PFSK-1 (cell line): ENCODE data around the gene NOTUM.

Experiments used
- POLR2AphosphoS5 ChIP-seq: IDR thresholded peaks from 2 replicates; pipeline ENCODE4 v1.6.1; 2012; ENCODE audit warnings: low read depth, mild to moderate bottlenecking, control low read depth, low read length, moderate library complexity
- TF ChIP-seq, protein P1 (sequence below), 2 experiments: IDR thresholded peaks; 2 replicates each; pipeline versions ENCODE4 v1.6.1 to v1.8.0; 2011 to 2012; ENCODE audit warnings: low read depth in 2 of 2, low read length in 2 of 2, control low read depth in 1 of 2, inconsistent platforms in 1 of 2, mild to moderate bottlenecking in 1 of 2, moderate library complexity in 1 of 2; ENCODE audit not compliant: insufficient read depth in 1 of 2

DNA sequence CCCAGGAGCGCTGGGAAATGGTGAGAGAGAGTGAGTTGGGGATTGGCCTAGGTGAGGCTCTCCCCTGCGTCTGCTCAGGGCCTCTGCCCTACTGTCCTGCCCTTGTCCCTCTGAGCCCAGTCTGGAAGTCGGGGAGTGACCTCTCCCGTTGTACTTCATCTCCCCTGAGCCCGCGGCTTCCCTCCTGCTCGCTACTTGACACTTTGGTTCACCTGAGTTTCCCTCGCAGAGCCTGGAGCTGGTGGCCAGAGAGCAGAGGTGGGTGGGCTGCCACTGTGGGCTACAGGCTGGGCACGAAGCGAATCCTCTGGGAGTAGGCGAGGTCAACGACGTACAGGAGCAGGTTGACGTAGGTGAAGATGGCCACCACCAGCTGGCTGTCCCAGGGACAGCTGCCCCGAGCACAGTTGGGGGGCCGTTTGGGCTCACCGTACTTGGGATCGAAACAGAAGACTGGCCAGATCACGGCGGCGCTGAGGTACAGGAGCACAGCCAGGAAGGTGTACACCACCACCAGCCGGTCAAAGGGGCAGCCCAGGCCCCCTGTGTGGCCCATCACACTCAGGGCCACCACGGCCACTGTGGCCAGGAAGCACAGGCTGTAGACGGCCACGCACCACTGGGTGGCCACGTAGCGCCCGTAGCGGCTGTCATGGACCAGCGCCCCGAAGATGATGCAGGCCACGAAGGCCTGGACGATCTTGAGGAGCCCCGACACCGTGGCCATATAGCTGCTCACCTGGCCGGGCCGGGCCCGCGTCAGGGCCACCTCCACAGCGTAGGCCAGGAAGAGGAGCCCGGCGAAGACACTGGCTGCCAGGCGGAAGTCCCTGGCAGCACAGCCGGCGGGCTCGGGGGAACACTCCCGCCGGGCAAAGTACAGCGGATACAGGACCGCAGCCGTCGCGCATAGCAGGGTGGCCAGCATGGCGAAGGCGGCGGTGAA lies 20.2 kb downstream of the NOTUM start:
- TF ChIP-seq POLR2AphosphoS5: no peak
- TF ChIP-seq, protein P1, sequence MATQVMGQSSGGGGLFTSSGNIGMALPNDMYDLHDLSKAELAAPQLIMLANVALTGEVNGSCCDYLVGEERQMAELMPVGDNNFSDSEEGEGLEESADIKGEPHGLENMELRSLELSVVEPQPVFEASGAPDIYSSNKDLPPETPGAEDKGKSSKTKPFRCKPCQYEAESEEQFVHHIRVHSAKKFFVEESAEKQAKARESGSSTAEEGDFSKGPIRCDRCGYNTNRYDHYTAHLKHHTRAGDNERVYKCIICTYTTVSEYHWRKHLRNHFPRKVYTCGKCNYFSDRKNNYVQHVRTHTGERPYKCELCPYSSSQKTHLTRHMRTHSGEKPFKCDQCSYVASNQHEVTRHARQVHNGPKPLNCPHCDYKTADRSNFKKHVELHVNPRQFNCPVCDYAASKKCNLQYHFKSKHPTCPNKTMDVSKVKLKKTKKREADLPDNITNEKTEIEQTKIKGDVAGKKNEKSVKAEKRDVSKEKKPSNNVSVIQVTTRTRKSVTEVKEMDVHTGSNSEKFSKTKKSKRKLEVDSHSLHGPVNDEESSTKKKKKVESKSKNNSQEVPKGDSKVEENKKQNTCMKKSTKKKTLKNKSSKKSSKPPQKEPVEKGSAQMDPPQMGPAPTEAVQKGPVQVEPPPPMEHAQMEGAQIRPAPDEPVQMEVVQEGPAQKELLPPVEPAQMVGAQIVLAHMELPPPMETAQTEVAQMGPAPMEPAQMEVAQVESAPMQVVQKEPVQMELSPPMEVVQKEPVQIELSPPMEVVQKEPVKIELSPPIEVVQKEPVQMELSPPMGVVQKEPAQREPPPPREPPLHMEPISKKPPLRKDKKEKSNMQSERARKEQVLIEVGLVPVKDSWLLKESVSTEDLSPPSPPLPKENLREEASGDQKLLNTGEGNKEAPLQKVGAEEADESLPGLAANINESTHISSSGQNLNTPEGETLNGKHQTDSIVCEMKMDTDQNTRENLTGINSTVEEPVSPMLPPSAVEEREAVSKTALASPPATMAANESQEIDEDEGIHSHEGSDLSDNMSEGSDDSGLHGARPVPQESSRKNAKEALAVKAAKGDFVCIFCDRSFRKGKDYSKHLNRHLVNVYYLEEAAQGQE (IDR thresholded peaks at IDR 0.05; ENCODE audit: insufficient read depth in 1 of 2, low read depth in 2 of 2, low read length in 2 of 2): no peak
